Measurements from ENCODE around the gene ERCC2. TPM values are rescaled to one million over a fixed set of nuclear protein-coding genes. Genes with fewer than 3 reads are reported as not detected.

The ERCC2 gene
- total RNA-seq, 1 donor from 2014 or later = 67.3 TPM

GRCh38 chr19:45324349-45324907 is 45.9 kb downstream of the ERCC2 start:
- H3K27ac Mint-ChIP-seq (ENCODE audit: unreplicated experiment) = no peak overlapping the region
- peaks cover 18% of the 10 kb centered on the region for H3K4me1 Mint-ChIP-seq
- DNase-seq (ENCODE audit: low read depth, low spot score) = no peak
- no peak overlapping the region for H3K4me3 Mint-ChIP-seq
- no peak for TF ChIP-seq CTCF (conservative IDR thresholded peaks at IDR 0.05)
- H3K36me3 Mint-ChIP-seq (ENCODE audit: low read depth) = no peaks in the 10 kb centered on the region
- no peaks in the 10 kb centered on the region for H3K9me3 Mint-ChIP-seq
- peaks cover 24% of the 10 kb centered on the region for H3K27me3 Mint-ChIP-seq (ENCODE audit: low read depth)

GRCh38 chr19:45323671-45324081 is 46.7 kb downstream of the ERCC2 start:
- no peak for TF ChIP-seq CTCF (conservative IDR thresholded peaks at IDR 0.05)
- no peak for DNase-seq (ENCODE audit: low read depth, low spot score)
- peaks cover 18% of the 10 kb centered on the region for H3K4me1 Mint-ChIP-seq
- H3K36me3 Mint-ChIP-seq (ENCODE audit: low read depth) = no peaks in the 10 kb centered on the region
- peaks cover 24% of the 10 kb centered on the region for H3K27me3 Mint-ChIP-seq (ENCODE audit: low read depth)
- peak overlapping the region; percentile 15 for H3K4me3 Mint-ChIP-seq
- no peaks in the 10 kb centered on the region for H3K9me3 Mint-ChIP-seq
- H3K27ac Mint-ChIP-seq (ENCODE audit: unreplicated experiment) = no peak overlapping the region

- Mint-ChIP-seq H3K4me1 (peaks cover 24% of the 10 kb centered on the region), H3K9me3 (no peaks in the 10 kb centered on the region), H3K36me3 (ENCODE audit: low read depth) (no peaks in the 10 kb centered on the region), H3K27ac (ENCODE audit: unreplicated experiment) (no peak within 1 kb of the TSS), H3K27me3 (ENCODE audit: low read depth) (peaks cover 33% of the 10 kb centered on the region), H3K4me3 (no peak within 1 kb of the TSS)
- DNase-seq (ENCODE audit: low read depth, low spot score) = no peak
- TF ChIP-seq CTCF (conservative IDR thresholded peaks at IDR 0.05) = no peak
Measured at GRCh38 chr19:45322744-45323281, 47.6 kb downstream of the ERCC2 start, which contains the start of gene CKM. CKM (minus strand) TSS chr19:45322875; CDS start chr19:45319713, 3,162 bp downstream.

- Mint-ChIP-seq H3K27me3 (ENCODE audit: low read depth) (peaks cover 38% of the 10 kb centered on the region), H3K4me3 (no peak overlapping the region), H3K27ac (ENCODE audit: unreplicated experiment) (no peak overlapping the region), H3K36me3 (ENCODE audit: low read depth) (no peaks in the 10 kb centered on the region), H3K4me1 (peaks cover 24% of the 10 kb centered on the region), H3K9me3 (no peaks in the 10 kb centered on the region)
- DNase-seq (ENCODE audit: low read depth, low spot score) = no peak
- no peak for TF ChIP-seq CTCF (conservative IDR thresholded peaks at IDR 0.05)
Measured at GRCh38 chr19:45322311-45322710, 48.1 kb downstream of the ERCC2 start.

- H3K27ac Mint-ChIP-seq (ENCODE audit: unreplicated experiment) = no peak overlapping the region
- H3K4me3 Mint-ChIP-seq = no peak overlapping the region
- no peak for TF ChIP-seq CTCF (conservative IDR thresholded peaks at IDR 0.05)
- H3K27me3 Mint-ChIP-seq (ENCODE audit: low read depth) = peaks cover 40% of the 10 kb centered on the region
- peaks cover 24% of the 10 kb centered on the region for H3K4me1 Mint-ChIP-seq
- no peaks in the 10 kb centered on the region for H3K36me3 Mint-ChIP-seq (ENCODE audit: low read depth)
- no peak for DNase-seq (ENCODE audit: low read depth, low spot score)
- H3K9me3 Mint-ChIP-seq = no peaks in the 10 kb centered on the region
Measured at GRCh38 chr19:45321848-45322247, 48.5 kb downstream of the ERCC2 start.
